Hepatocyte (in vitro differentiated cells): ENCODE data around the gene GNAT1.

Experiments used
- CTCF ChIP-seq: fragments of 200-600 bp; sonication (generic); IDR thresholded peaks from 2 replicates; pipeline ENCODE4 v1.5.1; 2016; ENCODE audit warnings: antibody characterized with exemption, mild to moderate bottlenecking; ENCODE audit not compliant: poor library complexity
- EZH2 ChIP-seq: fragments of 200-600 bp; sonication (generic); IDR thresholded peaks from 2 replicates; pipeline ENCODE4 v1.6.1; 2016; ENCODE audit warnings: antibody characterized with exemption, mild to moderate bottlenecking, borderline replicate concordance
- EZH2phosphoT487 ChIP-seq: fragments of 200-600 bp; sonication (generic); IDR thresholded peaks from one replicate; pipeline ENCODE4 v1.6.1; 2018; ENCODE audit warnings: antibody characterized with exemption, mild to moderate bottlenecking, low read depth, moderate library complexity; ENCODE audit not compliant: unreplicated experiment, severe bottlenecking

DNA sequence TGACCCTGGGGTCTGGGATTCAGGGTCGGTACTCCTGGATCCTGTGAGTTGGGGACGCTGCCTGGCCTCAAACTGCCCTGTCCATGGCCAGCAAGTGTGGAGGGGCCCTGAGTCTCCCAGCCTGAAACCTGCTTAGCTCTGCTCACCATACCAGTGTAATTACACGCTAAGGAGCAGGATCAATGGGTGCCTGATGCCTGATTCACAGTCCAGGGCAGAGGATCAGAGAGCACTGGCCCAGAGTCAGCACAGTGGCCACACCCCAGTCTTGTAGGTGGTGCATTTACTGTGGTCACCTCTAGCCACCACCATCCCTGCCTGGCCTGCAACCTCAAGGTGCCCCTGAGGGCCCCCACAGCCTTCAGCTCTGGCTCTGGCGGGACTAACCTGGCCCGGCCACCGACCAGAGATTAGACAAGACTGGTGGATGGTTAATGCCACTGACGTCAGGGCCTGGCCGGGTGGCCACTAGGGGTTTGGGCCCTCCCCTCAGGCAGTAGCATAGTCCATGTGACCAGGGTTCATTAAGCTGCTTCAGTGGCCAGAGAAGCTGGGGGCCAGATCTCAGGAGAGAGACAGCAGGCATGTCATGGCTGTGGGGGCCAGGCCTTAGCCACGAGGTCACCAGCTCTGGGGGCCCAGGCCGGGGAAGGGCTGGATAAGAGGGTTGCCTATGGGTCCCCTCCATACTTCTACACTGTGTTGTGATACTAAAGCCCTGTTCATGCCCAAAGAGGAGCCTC, 10.3 kb downstream of the GNAT1 start:
- TF ChIP-seq CTCF (no peak), EZH2 (no peak), EZH2phosphoT487 (no peak)
